BE2C (cell line): Measurements from ENCODE around the gene GRSF1.
"Not testable (repeated sequence)": the region's sequence is repeated elsewhere in the genome, so short reads cannot be mapped to it uniquely, and the experiment has no call there.

Experiments
- DNase-seq: peaks from one replicate; pipeline ENCODE4 v3.0.0-alpha.2; 2020
- H3K27me3 ChIP-seq: fragments of 250-450 bp; sonication (Bioruptor Pico); 2 replicates; pipeline ENCODE4 v1.5.1; 2020; ENCODE audit warnings: mild to moderate bottlenecking
- H3K36me3 ChIP-seq: fragments of 250-450 bp; sonication (Bioruptor Pico); 2 replicates; pipeline ENCODE4 v1.5.1; 2020; ENCODE audit warnings: mild to moderate bottlenecking
- H3K4me1 ChIP-seq: fragments of 250-450 bp; sonication (Bioruptor Pico); 2 replicates; pipeline ENCODE4 v1.5.1; 2020
- H3K4me3 ChIP-seq: 2 replicates; pipeline ENCODE4 v1.5.1; 2011; ENCODE audit warnings: low read depth, low read length
- H3K9me3 ChIP-seq: fragments of 250-450 bp; sonication (Bioruptor Pico); 2 replicates; pipeline ENCODE4 v1.5.1; 2020
- CTCF ChIP-seq: IDR thresholded peaks from 2 replicates; pipeline ENCODE4 v1.5.1; 2012; ENCODE audit warnings: mild to moderate bottlenecking, low read depth, low read length

Gene GRSF1

DNA sequence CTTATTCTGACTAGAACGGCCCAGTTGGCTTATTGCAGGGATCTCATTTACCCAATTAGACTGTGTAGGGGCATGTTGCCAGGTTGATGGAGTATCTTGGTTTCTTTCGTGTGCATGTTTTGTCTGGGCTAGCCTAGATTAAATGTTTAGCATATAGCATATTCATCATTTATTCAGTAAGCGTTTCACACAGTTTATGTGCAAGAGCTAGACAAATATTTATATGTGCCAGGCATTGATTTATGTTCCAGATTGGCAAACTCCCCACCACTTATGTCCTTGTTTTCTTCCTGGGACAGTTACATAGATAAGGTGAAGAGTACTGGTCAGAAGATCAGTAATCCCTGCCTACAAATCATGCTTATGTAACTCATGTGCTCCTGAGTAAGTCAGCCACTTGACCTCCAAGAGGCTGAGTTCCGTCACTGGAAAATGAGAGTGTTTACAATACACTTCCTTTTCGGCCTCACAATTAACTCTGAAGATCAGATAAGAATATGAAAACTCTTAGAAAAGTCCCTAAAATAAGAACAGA, 60.7 kb downstream of the GRSF1 start:
- no peaks in the 10 kb centered on the region for H3K27me3 ChIP-seq
- H3K4me3 ChIP-seq = no peak overlapping the region
- H3K36me3 ChIP-seq = peaks cover 20% of the 10 kb centered on the region
- no peaks in the 10 kb centered on the region for H3K9me3 ChIP-seq
- no peak for DNase-seq
- H3K4me1 ChIP-seq = no peaks in the 10 kb centered on the region
- no peak for TF ChIP-seq CTCF

DNA sequence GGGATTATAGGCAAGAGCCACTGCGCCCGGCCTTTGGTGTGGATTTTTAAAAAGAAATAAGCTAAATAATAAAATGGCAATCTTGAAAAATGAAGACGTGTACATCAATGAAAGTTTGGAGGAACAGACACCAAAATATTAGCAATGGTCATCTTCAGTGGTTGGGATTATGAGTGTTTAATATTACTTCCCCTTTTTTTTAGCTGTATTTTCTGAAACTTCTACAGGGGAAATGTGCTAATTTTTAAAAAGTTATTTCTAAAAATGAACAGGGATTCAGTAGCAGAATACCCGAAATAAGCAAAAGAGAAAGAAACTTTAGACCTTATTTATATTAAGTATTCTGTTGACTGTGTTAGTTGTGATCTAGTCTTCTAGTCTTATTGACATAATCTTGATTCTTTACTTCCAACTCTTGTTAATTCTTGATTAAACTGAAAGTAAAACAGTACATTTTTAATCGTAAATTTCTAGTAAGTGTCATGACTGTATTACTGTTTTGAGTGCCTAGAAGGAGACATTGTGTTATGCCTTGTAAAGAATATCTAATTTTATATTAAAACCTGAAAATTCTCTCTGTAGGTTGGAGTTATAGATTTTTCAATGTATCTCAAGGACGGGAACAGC, 66.6 kb downstream of the GRSF1 start:
- H3K4me3 ChIP-seq = no peak overlapping the region
- H3K27me3 ChIP-seq = no peaks in the 10 kb centered on the region
- no peak for DNase-seq
- no peaks in the 10 kb centered on the region for H3K4me1 ChIP-seq
- H3K36me3 ChIP-seq = peaks cover 48% of the 10 kb centered on the region
- H3K9me3 ChIP-seq = no peaks in the 10 kb centered on the region
- no peak for TF ChIP-seq CTCF

DNA sequence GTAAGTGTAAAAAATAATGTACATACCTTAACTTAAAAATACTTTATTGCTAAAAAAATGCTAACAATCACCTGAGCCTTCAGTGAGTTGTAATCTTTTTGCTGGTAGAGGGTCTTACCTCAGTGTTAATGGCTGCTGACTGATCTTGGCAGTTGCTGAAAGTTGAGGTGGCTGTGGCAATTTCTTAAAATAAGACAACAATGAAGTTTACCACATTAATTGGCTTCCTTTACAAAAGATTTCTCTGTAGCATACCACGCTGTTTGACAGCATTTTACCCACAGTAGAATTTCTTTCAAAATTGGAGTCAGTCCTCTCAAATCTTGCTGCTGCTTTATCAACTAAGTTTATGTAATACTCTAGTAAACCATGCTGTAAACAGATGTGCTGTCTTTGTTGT, 70.3 kb downstream of the GRSF1 start:
- H3K27me3 ChIP-seq, H3K4me3 ChIP-seq, H3K4me1 ChIP-seq, H3K9me3 ChIP-seq, DNase-seq: not testable (repeated sequence)
- peaks cover 69% of the 10 kb centered on the region for H3K36me3 ChIP-seq

- H3K4me1 ChIP-seq = no peaks in the 10 kb centered on the region
- no peaks in the 10 kb centered on the region for H3K9me3 ChIP-seq
- no peak overlapping the region for H3K4me3 ChIP-seq
- no peak for TF ChIP-seq CTCF
- peaks cover 74% of the 10 kb centered on the region for H3K36me3 ChIP-seq
- DNase-seq = no peak
- no peaks in the 10 kb centered on the region for H3K27me3 ChIP-seq
Measured at GRCh38 chr4:70768301-70768948, 71.3 kb downstream of the GRSF1 start.
